H9 (cell line): ENCODE results near the gene SV2C. TPM values are rescaled to one million over a fixed set of nuclear protein-coding genes. Genes with fewer than 3 reads are reported as not detected.

Experiments
- DNase-seq: peaks from one replicate; pipeline ENCODE4 v3.0.0-alpha.2; 2017
- H2AFZ ChIP-seq: one replicate; pipeline ENCODE4 v1.6.1; 2013; ENCODE audit warnings: mild to moderate bottlenecking, low read length, control low read depth, moderate library complexity
- H2AK5ac ChIP-seq: 2 replicates; pipeline ENCODE4 v1.6.1; 2013; ENCODE audit warnings: low read length, control low read depth, mixed read lengths; ENCODE audit not compliant: insufficient read length
- H2BK120ac ChIP-seq: one replicate; pipeline ENCODE4 v1.6.1; 2013; ENCODE audit warnings: low read depth, mild to moderate bottlenecking, low read length, control low read depth, inconsistent platforms; ENCODE audit not compliant: poor library complexity, severe bottlenecking
- H2BK12ac ChIP-seq: 2 replicates; pipeline ENCODE4 v1.6.1; 2013; ENCODE audit warnings: low read length, control low read depth, mixed read lengths, low read depth; ENCODE audit not compliant: insufficient read length
- H2BK15ac ChIP-seq: 2 replicates; pipeline ENCODE4 v1.6.1; 2013; ENCODE audit warnings: low read depth, low read length, control low read depth
- H2BK20ac ChIP-seq: one replicate; pipeline ENCODE4 v1.6.1; 2013; ENCODE audit warnings: low read depth, mild to moderate bottlenecking, low read length, control low read depth, inconsistent platforms; ENCODE audit not compliant: poor library complexity, severe bottlenecking
- H2BK5ac ChIP-seq: 2 replicates; pipeline ENCODE4 v1.6.1; 2013; ENCODE audit warnings: low read length, control low read depth, mixed read lengths; ENCODE audit not compliant: insufficient read length
- H3K14ac ChIP-seq: 2 replicates; pipeline ENCODE4 v1.6.1; 2013; ENCODE audit warnings: low read length, control low read depth; ENCODE audit not compliant: insufficient read depth
- H3K18ac ChIP-seq: 2 replicates; pipeline ENCODE4 v1.6.1; 2013; ENCODE audit warnings: low read depth, mild to moderate bottlenecking, mixed read lengths, low read length, control low read depth; ENCODE audit not compliant: insufficient read length
- H3K23ac ChIP-seq: 2 replicates; pipeline ENCODE4 v1.6.1; 2013; ENCODE audit warnings: low read length, control low read depth, mixed read lengths, low read depth; ENCODE audit not compliant: insufficient read length
- H3K23me2 ChIP-seq: 2 replicates; pipeline ENCODE4 v1.6.1; 2013; ENCODE audit warnings: low read depth, mild to moderate bottlenecking, mixed read lengths, low read length, control low read depth; ENCODE audit not compliant: insufficient read length, poor library complexity, severe bottlenecking
- H3K27ac ChIP-seq: 2 replicates; pipeline ENCODE4 v1.5.1; 2013; ENCODE audit warnings: low read length, control low read depth, mixed read lengths, low read depth; ENCODE audit not compliant: insufficient read length
- H3K27me3 ChIP-seq: 2 replicates; pipeline ENCODE4 v1.6.1; 2013; ENCODE audit warnings: low read length, control low read depth, inconsistent platforms; ENCODE audit not compliant: insufficient read depth
- H3K4ac ChIP-seq: 2 replicates; pipeline ENCODE4 v1.6.1; 2013; ENCODE audit warnings: low read depth, mild to moderate bottlenecking, control low read depth, inconsistent platforms, low read length, moderate library complexity
- H3K4me1 ChIP-seq: 2 replicates; pipeline ENCODE4 v1.6.1; 2013; ENCODE audit warnings: low read length, control low read depth, inconsistent platforms; ENCODE audit not compliant: insufficient read depth
- H3K4me2 ChIP-seq: 2 replicates; pipeline ENCODE4 v1.6.1; 2013; ENCODE audit warnings: low read length, control low read depth, mixed read lengths; ENCODE audit not compliant: insufficient read length, insufficient read depth
- H3K56ac ChIP-seq: 2 replicates; pipeline ENCODE4 v1.6.1; 2013; ENCODE audit warnings: low read depth, mild to moderate bottlenecking, mixed read lengths, low read length, control low read depth; ENCODE audit not compliant: insufficient read length
- H3K79me1 ChIP-seq: 2 replicates; pipeline ENCODE4 v1.6.1; 2013; ENCODE audit warnings: low read depth, mild to moderate bottlenecking, moderate library complexity, low read length, control low read depth, inconsistent platforms; ENCODE audit not compliant: insufficient read depth, poor library complexity, severe bottlenecking
- H3K79me2 ChIP-seq: 2 replicates; pipeline ENCODE4 v1.6.1; 2013; ENCODE audit warnings: low read length, control low read depth, inconsistent platforms; ENCODE audit not compliant: insufficient read depth
- H3K9ac ChIP-seq: 2 replicates; pipeline ENCODE4 v1.6.1; 2013; ENCODE audit warnings: low read length, control low read depth, mixed read lengths; ENCODE audit not compliant: insufficient read length; ENCODE audit errors: extremely low read depth
- H3K9me3 ChIP-seq: one replicate; pipeline ENCODE4 v1.6.1; 2013; ENCODE audit warnings: low read depth, low read length, inconsistent platforms; ENCODE audit not compliant: control insufficient read depth
- H3T11ph ChIP-seq: one replicate; pipeline ENCODE4 v1.6.1; 2013; ENCODE audit warnings: mild to moderate bottlenecking, low read length, control low read depth, inconsistent platforms
- H4K20me1 ChIP-seq: one replicate; pipeline ENCODE4 v1.6.1; 2013; ENCODE audit not compliant: control insufficient read depth, insufficient read length, insufficient read depth
- H4K5ac ChIP-seq: 2 replicates; pipeline ENCODE4 v1.6.1; 2013; ENCODE audit warnings: low read depth, mild to moderate bottlenecking, mixed read lengths, low read length, control low read depth; ENCODE audit not compliant: insufficient read length
- H4K8ac ChIP-seq: replicated peaks from 2 replicates; pipeline ENCODE4 v1.6.1; 2013; ENCODE audit warnings: low read length, control low read depth, mixed read lengths, low read depth; ENCODE audit not compliant: insufficient read length
- H4K91ac ChIP-seq: 2 replicates; pipeline ENCODE4 v1.6.1; 2013; ENCODE audit warnings: low read depth, mild to moderate bottlenecking, moderate library complexity, mixed read lengths, low read length, control low read depth; ENCODE audit not compliant: insufficient read length
- H3K27ac Mint-ChIP-seq, 3 experiments: 2 replicates in 2 of 3; 3 replicates in 1 of 3; pipeline ENCODE4 v1.8.0; 2020 to 2021; ENCODE audit warnings: mixed read lengths in 3 of 3, mild to moderate bottlenecking in 1 of 3, moderate library complexity in 1 of 3
- H3K27me3 Mint-ChIP-seq: 2 replicates; pipeline ENCODE4 v1.8.0; 2021; ENCODE audit warnings: low read depth, mild to moderate bottlenecking, moderate library complexity, mixed read lengths
- H3K36me3 Mint-ChIP-seq, 3 experiments: 2 replicates in 2 of 3; 3 replicates in 1 of 3; pipeline ENCODE4 v1.8.0; 2020 to 2021; ENCODE audit warnings: low read depth in 3 of 3, mixed read lengths in 3 of 3; ENCODE audit not compliant: insufficient read depth in 1 of 3
- H3K4me1 Mint-ChIP-seq, 2 experiments: 2 replicates each; pipeline ENCODE4 v1.8.0; 2020; ENCODE audit warnings: mixed read lengths in 2 of 2
- H3K4me3 Mint-ChIP-seq, 2 experiments: 2 replicates in 1 of 2; 3 replicates in 1 of 2; pipeline ENCODE4 v1.8.0; 2020 to 2021; ENCODE audit warnings: mild to moderate bottlenecking in 2 of 2, mixed read lengths in 2 of 2, moderate library complexity in 1 of 2
- H3K9me3 Mint-ChIP-seq, 2 experiments: 2 replicates in 1 of 2; 3 replicates in 1 of 2; pipeline ENCODE4 v1.8.0; 2020; ENCODE audit warnings: mild to moderate bottlenecking in 2 of 2, mixed read lengths in 2 of 2, moderate library complexity in 1 of 2
- CTCF ChIP-seq: fragments of 200-600 bp; sonication (generic); conservative IDR thresholded peaks from 3 replicates; pipeline ENCODE4 v1.8.0; 2021; ENCODE audit warnings: antibody characterized with exemption, mild to moderate bottlenecking
- WGBS: extraction: QIAGEN DNeasy Blood & Tissue Kit; methylation state at CpG from one replicate; pipeline ENCODE4 v1.1.7; 2013; ENCODE audit warnings: missing lambda C conversion rate, low lambda C conversion rate, mixed read lengths; ENCODE audit not compliant: insufficient read length; ENCODE audit errors: extremely low coverage; 5-methylcytosine and 5-hydroxymethylcytosine counted together
- total RNA-seq: library from RNA; stranded (reverse); gene quantifications from 2 replicates; pipeline ENCODE4 v1.2.1, GENCODE V29; 2021

Gene SV2C
- total RNA-seq, 1 experiment from 2014 or later = 0.09 TPM

GRCh38 chr5:76234665-76235064 is 151.5 kb downstream of the SV2C start:
- Histone ChIP-seq H3K79me1 (no peaks in the 10 kb centered on the region), H2BK5ac (no peak overlapping the region), H3K9me3 (no peaks in the 10 kb centered on the region), H3K27me3 (no peaks in the 10 kb centered on the region), H4K91ac (no peak overlapping the region), H3K14ac (no peak overlapping the region), H3K79me2 (no peaks in the 10 kb centered on the region), H3K56ac (no peak overlapping the region), H2AFZ (no peak overlapping the region), H2BK20ac (no peak overlapping the region), H3K27ac (no peak overlapping the region), H3K4me1 (no peaks in the 10 kb centered on the region), H2BK120ac (no peak overlapping the region), H4K5ac (no peak overlapping the region), H3K9ac (no peak overlapping the region), H3K23ac (no peak overlapping the region), H3K4ac (no peak overlapping the region), H3K4me2 (no peak overlapping the region), H2BK12ac (no peak overlapping the region), H2AK5ac (no peak overlapping the region), H4K20me1 (no peaks in the 10 kb centered on the region), H3K23me2 (no peaks in the 10 kb centered on the region), H2BK15ac (no peak overlapping the region), H3T11ph (no peak overlapping the region), H3K18ac (no peak overlapping the region), H4K8ac (no peak overlapping the region)
- Mint-ChIP-seq H3K36me3 (no peaks in the 10 kb centered on the region), H3K9me3 (no peaks in the 10 kb centered on the region), H3K4me1 (peaks cover 3 to 4% of the 10 kb centered on the region in 2 experiments), H3K27ac (peak overlapping the region in 1 of 3 experiments; percentile 4; a peak in 1 of 7 replicates), H3K27me3 (no peaks in the 10 kb centered on the region; the same call in 1 of the 2 replicates), H3K4me3 (no peak overlapping the region)
- no peak for TF ChIP-seq CTCF
- WGBS = no CpG with 5 or more reads among the region's 4 CpGs
- DNase-seq = no peak
